OCI-LY1 (cell line): ENCODE measurements around the gene PACSIN2.

Source experiments
- H2AFZ ChIP-seq: fragments of 200-600 bp; sonication (generic), shearing (Covaris generic); 2 replicates; pipeline ENCODE4 v1.6.0; 2014; ENCODE audit warnings: antibody characterized with exemption, mild to moderate bottlenecking, low read length
- H3F3A ChIP-seq: fragments of 200-600 bp; sonication (generic), shearing (Covaris generic); 2 replicates; pipeline ENCODE4 v1.6.0; 2014; ENCODE audit warnings: mild to moderate bottlenecking, antibody characterized with exemption, low read length, moderate library complexity; ENCODE audit not compliant: insufficient read depth
- H3K27ac ChIP-seq: fragments of 200-600 bp; sonication (generic); 2 replicates; pipeline ENCODE4 v1.5.1; 2014; ENCODE audit warnings: low read length, mixed run types, mild to moderate bottlenecking, low read depth; ENCODE audit not compliant: poor library complexity, severe bottlenecking
- H3K27me3 ChIP-seq: fragments of 200-600 bp; sonication (generic); 2 replicates; pipeline ENCODE4 v1.6.0; 2014; ENCODE audit warnings: antibody characterized with exemption, mild to moderate bottlenecking, low read length, moderate library complexity; ENCODE audit not compliant: insufficient read depth
- H3K36me3 ChIP-seq: fragments of 200-600 bp; sonication (generic); 2 replicates; pipeline ENCODE4 v1.6.1; 2014; ENCODE audit warnings: mild to moderate bottlenecking, antibody characterized with exemption, low read length, moderate library complexity, mixed read lengths; ENCODE audit not compliant: insufficient read depth
- H3K4me1 ChIP-seq: fragments of 200-600 bp; sonication (generic); 2 replicates; pipeline ENCODE4 v1.5.1; 2014; ENCODE audit warnings: mild to moderate bottlenecking, low read length, moderate library complexity; ENCODE audit not compliant: insufficient read depth, severe bottlenecking
- H3K4me2 ChIP-seq: fragments of 200-600 bp; sonication (generic), shearing (Covaris generic); 2 replicates; pipeline ENCODE4 v1.6.1; 2014; ENCODE audit warnings: low read length
- H3K4me3 ChIP-seq: fragments of 200-600 bp; sonication (generic); 2 replicates; pipeline ENCODE4 v1.5.1; 2014; ENCODE audit warnings: low read length, low read depth, mild to moderate bottlenecking, mixed read lengths; ENCODE audit not compliant: poor library complexity, severe bottlenecking
- H3K79me2 ChIP-seq: fragments of 200-600 bp; shearing (Covaris generic); 2 replicates; pipeline ENCODE4 v1.6.1; 2016; ENCODE audit warnings: mixed run types, low read length, mixed read lengths; ENCODE audit not compliant: insufficient read depth
- H3K9ac ChIP-seq: fragments of 200-600 bp; sonication (generic), shearing (Covaris generic); 2 replicates; pipeline ENCODE4 v1.6.1; 2014; ENCODE audit warnings: mild to moderate bottlenecking, low read length, mixed read lengths
- H3K9me2 ChIP-seq: fragments of 200-600 bp; sonication (generic), shearing (Covaris generic); 2 replicates; pipeline ENCODE4 v1.6.1; 2014; ENCODE audit warnings: low read depth, mild to moderate bottlenecking, low read length, mixed read lengths
- H3K9me3 ChIP-seq: fragments of 200-600 bp; shearing (Covaris generic); 2 replicates; pipeline ENCODE4 v1.6.1; 2014; ENCODE audit warnings: low read length, mixed read lengths
- H4K20me1 ChIP-seq: fragments of 200-600 bp; sonication (generic), shearing (Covaris generic); 2 replicates; pipeline ENCODE4 v1.6.0; 2016; ENCODE audit warnings: mild to moderate bottlenecking, low read length; ENCODE audit not compliant: insufficient read depth
- EZH2 ChIP-seq: fragments of 200-600 bp; sonication (generic), shearing (Covaris generic); IDR thresholded peaks from 2 replicates; pipeline ENCODE4 v1.8.0; 2017; ENCODE audit warnings: borderline replicate concordance, mixed run types, mild to moderate bottlenecking, antibody characterized with exemption, low read length, moderate library complexity, mixed read lengths
- TF ChIP-seq, protein P1 (sequence below): fragments of 200-600 bp; sonication (generic), shearing (Covaris generic); IDR thresholded peaks from 2 replicates; pipeline ENCODE4 v1.5.1; 2017; ENCODE audit warnings: mild to moderate bottlenecking, antibody characterized with exemption, low read length, moderate library complexity, mixed read lengths

The PACSIN2 gene, protein sequence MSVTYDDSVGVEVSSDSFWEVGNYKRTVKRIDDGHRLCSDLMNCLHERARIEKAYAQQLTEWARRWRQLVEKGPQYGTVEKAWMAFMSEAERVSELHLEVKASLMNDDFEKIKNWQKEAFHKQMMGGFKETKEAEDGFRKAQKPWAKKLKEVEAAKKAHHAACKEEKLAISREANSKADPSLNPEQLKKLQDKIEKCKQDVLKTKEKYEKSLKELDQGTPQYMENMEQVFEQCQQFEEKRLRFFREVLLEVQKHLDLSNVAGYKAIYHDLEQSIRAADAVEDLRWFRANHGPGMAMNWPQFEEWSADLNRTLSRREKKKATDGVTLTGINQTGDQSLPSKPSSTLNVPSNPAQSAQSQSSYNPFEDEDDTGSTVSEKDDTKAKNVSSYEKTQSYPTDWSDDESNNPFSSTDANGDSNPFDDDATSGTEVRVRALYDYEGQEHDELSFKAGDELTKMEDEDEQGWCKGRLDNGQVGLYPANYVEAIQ

GRCh38 chr22:43014869-43015676, at the start of gene PACSIN2:
TSS of gene PACSIN2 (minus strand) at chr22:43015149. CDS start at chr22:42912080, 103,069 bp downstream.
- TF ChIP-seq EZH2, result no peak
- TF ChIP-seq, protein P1, sequence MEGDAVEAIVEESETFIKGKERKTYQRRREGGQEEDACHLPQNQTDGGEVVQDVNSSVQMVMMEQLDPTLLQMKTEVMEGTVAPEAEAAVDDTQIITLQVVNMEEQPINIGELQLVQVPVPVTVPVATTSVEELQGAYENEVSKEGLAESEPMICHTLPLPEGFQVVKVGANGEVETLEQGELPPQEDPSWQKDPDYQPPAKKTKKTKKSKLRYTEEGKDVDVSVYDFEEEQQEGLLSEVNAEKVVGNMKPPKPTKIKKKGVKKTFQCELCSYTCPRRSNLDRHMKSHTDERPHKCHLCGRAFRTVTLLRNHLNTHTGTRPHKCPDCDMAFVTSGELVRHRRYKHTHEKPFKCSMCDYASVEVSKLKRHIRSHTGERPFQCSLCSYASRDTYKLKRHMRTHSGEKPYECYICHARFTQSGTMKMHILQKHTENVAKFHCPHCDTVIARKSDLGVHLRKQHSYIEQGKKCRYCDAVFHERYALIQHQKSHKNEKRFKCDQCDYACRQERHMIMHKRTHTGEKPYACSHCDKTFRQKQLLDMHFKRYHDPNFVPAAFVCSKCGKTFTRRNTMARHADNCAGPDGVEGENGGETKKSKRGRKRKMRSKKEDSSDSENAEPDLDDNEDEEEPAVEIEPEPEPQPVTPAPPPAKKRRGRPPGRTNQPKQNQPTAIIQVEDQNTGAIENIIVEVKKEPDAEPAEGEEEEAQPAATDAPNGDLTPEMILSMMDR, result no peak
- Histone ChIP-seq H3F3A (no peaks in the 10 kb centered on the region), H3K27ac (no peak within 1 kb of the TSS), H4K20me1 (no peaks in the 10 kb centered on the region), H2AFZ (peak within 1 kb of the TSS; percentile 60; the same call in 1 of the 2 replicates), H3K4me1 (peaks cover 21% of the 10 kb centered on the region), H3K27me3 (no peaks in the 10 kb centered on the region), H3K9me3 (no peaks in the 10 kb centered on the region), H3K79me2 (no peaks in the 10 kb centered on the region), H3K9me2 (no peaks in the 10 kb centered on the region), H3K9ac (peak within 1 kb of the TSS; percentile 65), H3K4me3 (peak within 1 kb of the TSS; percentile 79), H3K36me3 (no peaks in the 10 kb centered on the region; the same call in 1 of the 2 replicates), H3K4me2 (peak within 1 kb of the TSS; percentile 96)

DNA sequence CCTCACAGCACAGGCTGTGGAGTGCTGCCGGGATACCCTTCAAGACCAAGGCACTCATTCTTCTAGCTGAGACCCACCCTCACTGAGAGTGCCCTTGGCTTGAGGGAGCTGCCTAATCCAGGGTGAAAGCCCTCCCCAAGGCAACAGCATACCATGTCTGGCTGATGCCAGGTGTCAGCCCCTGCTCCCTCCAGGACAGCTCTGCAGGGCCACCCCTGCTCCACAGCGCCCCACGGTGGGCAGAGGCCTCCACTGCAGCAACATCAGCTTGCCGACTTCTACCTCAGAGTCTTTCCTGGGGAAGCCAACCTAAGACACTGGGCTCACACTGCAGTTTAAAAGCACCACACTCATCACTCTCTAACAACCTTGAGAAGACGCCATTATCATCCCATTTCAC, 45.2 kb upstream of the PACSIN2 start:
- Histone ChIP-seq H3K9ac (no peak overlapping the region), H4K20me1 (no peaks in the 10 kb centered on the region), H3K27me3 (no peaks in the 10 kb centered on the region), H3K4me3 (no peak overlapping the region), H3K9me3 (no peaks in the 10 kb centered on the region), H3K36me3 (no peaks in the 10 kb centered on the region), H3F3A (no peaks in the 10 kb centered on the region), H3K9me2 (no peaks in the 10 kb centered on the region), H3K4me2 (no peak overlapping the region), H3K79me2 (no peaks in the 10 kb centered on the region), H3K4me1 (no peaks in the 10 kb centered on the region), H2AFZ (no peak overlapping the region), H3K27ac (no peak overlapping the region)
- TF ChIP-seq EZH2, result no peak
- TF ChIP-seq, protein P1, result peak; percentile 71

DNA sequence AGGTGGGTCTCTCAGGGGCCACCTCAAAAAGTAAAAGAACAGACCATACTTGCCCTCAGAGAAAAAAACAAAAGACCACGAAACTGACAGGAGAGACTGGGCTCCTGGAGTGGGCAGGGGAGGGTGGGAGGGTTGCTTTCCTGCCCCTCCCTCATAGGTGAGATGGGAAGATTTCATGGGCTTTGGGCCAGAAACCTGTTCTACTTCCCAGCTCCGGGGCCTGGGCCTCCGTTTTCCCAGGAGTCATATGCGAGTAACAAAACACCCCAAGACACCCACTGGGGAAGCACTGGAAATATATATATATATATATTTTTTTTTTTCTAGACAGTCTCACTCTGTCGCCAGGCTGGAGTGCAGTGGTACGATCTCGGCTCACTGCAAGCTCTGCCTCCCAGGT, 42.7 kb upstream of the PACSIN2 start:
- H4K20me1 ChIP-seq, result no peaks in the 10 kb centered on the region
- no peak overlapping the region for H3K4me2 ChIP-seq
- no peaks in the 10 kb centered on the region for H3K9me2 ChIP-seq
- no peaks in the 10 kb centered on the region for H3F3A ChIP-seq
- H3K36me3 ChIP-seq, result no peaks in the 10 kb centered on the region
- no peak overlapping the region for H2AFZ ChIP-seq
- H3K9ac ChIP-seq, result no peak overlapping the region
- TF ChIP-seq, protein P1, result no peak
- TF ChIP-seq EZH2, result no peak
- no peak overlapping the region for H3K4me3 ChIP-seq
- H3K9me3 ChIP-seq, result no peaks in the 10 kb centered on the region
- H3K4me1 ChIP-seq, result no peaks in the 10 kb centered on the region
- no peak overlapping the region for H3K27ac ChIP-seq
- no peaks in the 10 kb centered on the region for H3K27me3 ChIP-seq
- no peaks in the 10 kb centered on the region for H3K79me2 ChIP-seq
